H1 (cell line): ENCODE data around the gene TAP2. TPM values are rescaled to one million over a fixed set of nuclear protein-coding genes. Genes with fewer than 3 reads are reported as not detected.
A peak's percentile ranks its signal among the peaks of the same experiment; 100 is the strongest.

Source experiments
- CTCF ChIA-PET: fragments of 300-600 bp; sonication (Branson Sonifier 250); formaldehyde crosslinking; loops from one replicate; lab custom pipeline; 2021; ENCODE audit not compliant: partially characterized antibody; lab: Charles Lee
- POLR2A ChIA-PET: fragments of 300-600 bp; sonication (Branson Sonifier 250); formaldehyde crosslinking; loops from one replicate; lab custom pipeline; 2021; ENCODE audit warnings: inconsistent platforms; ENCODE audit not compliant: partially characterized antibody; lab: Charles Lee
- DNase-seq, 2 experiments: peaks; one replicate each; pipeline versions ENCODE4 v3.0.0 to v3.0.0-alpha.2; 2010 to 2022; ENCODE audit warnings: low spot score in 2 of 2, low read depth in 1 of 2, mixed read lengths in 1 of 2
- FAIRE-seq: peaks from 2 replicates; lab custom pipeline; 2011; peaks lifted over from hg19 to GRCh38; lab: Jason Lieb, UNC
- H2AFZ ChIP-seq: 2 replicates; pipeline ENCODE4 v1.8.1; 2012; ENCODE audit warnings: low read length, inconsistent platforms
- H2AK5ac ChIP-seq: 2 replicates; pipeline ENCODE4 v1.6.1; 2013; ENCODE audit warnings: low read depth, low read length
- H2BK120ac ChIP-seq: replicated peaks from 2 replicates; pipeline ENCODE3; 2013; ENCODE audit warnings: low read depth, low read length, inconsistent platforms
- H2BK12ac ChIP-seq: 2 replicates; pipeline ENCODE4 v1.6.1; 2013; ENCODE audit warnings: low read depth, low read length
- H2BK15ac ChIP-seq: 2 replicates; pipeline ENCODE4 v1.6.1; 2013; ENCODE audit warnings: low read length
- H2BK20ac ChIP-seq: 2 replicates; pipeline ENCODE4 v1.6.1; 2013; ENCODE audit warnings: low read length
- H2BK5ac ChIP-seq: 2 replicates; pipeline ENCODE4 v1.6.1; 2013; ENCODE audit warnings: low read depth, low read length
- H3K14ac ChIP-seq: 2 replicates; pipeline ENCODE4 v1.6.1; 2013; ENCODE audit warnings: inconsistent platforms; ENCODE audit not compliant: insufficient read length
- H3K18ac ChIP-seq: 2 replicates; pipeline ENCODE4 v1.6.1; 2013; ENCODE audit warnings: low read length; ENCODE audit errors: extremely low read depth
- H3K23ac ChIP-seq: 2 replicates; pipeline ENCODE4 v1.6.1; 2013; ENCODE audit warnings: inconsistent platforms; ENCODE audit not compliant: insufficient read length
- H3K23me2 ChIP-seq: 2 replicates; pipeline ENCODE4 v1.6.1; 2013; ENCODE audit warnings: low read depth, low read length
- H3K27ac ChIP-seq: 2 replicates; pipeline ENCODE4 v1.6.1; 2011; ENCODE audit warnings: low read depth, low read length, inconsistent platforms
- H3K27me3 ChIP-seq, 4 experiments: replicated peaks in 1 of 4; 1 replicate in 1 of 4; 2 replicates in 3 of 4; pipeline versions ENCODE4 v1.6.1 to v1.8.1; 2011 to 2013; ENCODE audit warnings: low read length in 3 of 4, mild to moderate bottlenecking in 3 of 4, inconsistent platforms in 2 of 4, mixed read lengths in 2 of 4, moderate library complexity in 1 of 4; ENCODE audit not compliant: control insufficient read depth in 3 of 4, insufficient read depth in 3 of 4; ENCODE audit errors: extremely low read depth in 1 of 4
- H3K36me3 ChIP-seq, 4 experiments: 2 replicates each; pipeline versions ENCODE4 v1.6.1 to v1.8.1; 2011 to 2013; ENCODE audit warnings: mild to moderate bottlenecking in 4 of 4, low read length in 3 of 4, moderate library complexity in 2 of 4, control low read depth in 1 of 4, inconsistent platforms in 1 of 4; ENCODE audit not compliant: insufficient read depth in 4 of 4, control insufficient read depth in 2 of 4
- H3K4ac ChIP-seq: replicated peaks from 2 replicates; pipeline ENCODE3; 2013; ENCODE audit warnings: low read length, low read depth, mixed read lengths, inconsistent platforms; ENCODE audit not compliant: insufficient read length
- H3K4me1 ChIP-seq, 4 experiments: replicated peaks in 1 of 4; 1 replicate in 1 of 4; 2 replicates in 3 of 4; pipeline versions ENCODE4 v1.6.1 to v1.8.1; 2011 to 2013; ENCODE audit warnings: low read length in 3 of 4, inconsistent platforms in 2 of 4, mixed read lengths in 1 of 4; ENCODE audit not compliant: insufficient read depth in 4 of 4, control insufficient read depth in 3 of 4
- H3K4me2 ChIP-seq, 2 experiments: 2 replicates each; pipeline versions ENCODE4 v1.6.1 to v1.8.1; 2011 to 2013; ENCODE audit warnings: low read depth in 2 of 2, low read length in 2 of 2, control low read depth in 1 of 2, inconsistent platforms in 1 of 2, mild to moderate bottlenecking in 1 of 2; ENCODE audit not compliant: insufficient read depth in 1 of 2
- H3K4me3 ChIP-seq, 4 experiments: fragments of 200-600, 300-600 bp in 1 of 4; sonication (generic), shearing (Covaris generic), sonication (Bioruptor Twin) in 1 of 4; 2 replicates each; pipeline versions ENCODE4 v1.5.1 to v1.8.1; 2011 to 2016; ENCODE audit warnings: low read length in 4 of 4, low read depth in 3 of 4, control low read depth in 2 of 4, inconsistent platforms in 2 of 4, mild to moderate bottlenecking in 2 of 4, mixed read lengths in 1 of 4, moderate library complexity in 1 of 4; ENCODE audit not compliant: insufficient read depth in 2 of 4; ENCODE audit errors: extremely low read depth in 1 of 4
- H3K56ac ChIP-seq: replicated peaks from 2 replicates; pipeline ENCODE3; 2013; ENCODE audit warnings: low read depth, mild to moderate bottlenecking, mixed read lengths, low read length, inconsistent platforms; ENCODE audit not compliant: insufficient read length
- H3K79me1 ChIP-seq: 2 replicates; pipeline ENCODE4 v1.6.1; 2013; ENCODE audit warnings: low read depth, low read length, control low read depth
- H3K79me2 ChIP-seq, 2 experiments: 2 replicates each; pipeline versions ENCODE4 v1.6.1 to v1.8.1; 2012 to 2013; ENCODE audit warnings: low read length in 2 of 2, mild to moderate bottlenecking in 2 of 2, inconsistent platforms in 1 of 2; ENCODE audit not compliant: insufficient read depth in 2 of 2, control insufficient read depth in 1 of 2
- H3K9ac ChIP-seq, 4 experiments: replicated peaks in 1 of 4; 1 replicate in 1 of 4; 2 replicates in 3 of 4; pipeline versions ENCODE4 v1.6.1 to v1.8.1; 2011 to 2013; ENCODE audit warnings: low read depth in 3 of 4, low read length in 3 of 4, control low read depth in 2 of 4, mild to moderate bottlenecking in 2 of 4, moderate library complexity in 2 of 4, inconsistent platforms in 1 of 4; ENCODE audit errors: extremely low read depth in 1 of 4
- H3K9me3 ChIP-seq, 2 experiments: 2 replicates each; pipeline versions ENCODE4 v1.6.1 to v1.8.1; 2012 to 2013; ENCODE audit warnings: mild to moderate bottlenecking in 2 of 2, moderate library complexity in 2 of 2, control low read depth in 1 of 2, inconsistent platforms in 1 of 2, low read depth in 1 of 2, low read length in 1 of 2, mixed read lengths in 1 of 2; ENCODE audit not compliant: insufficient read depth in 2 of 2
- H4K20me1 ChIP-seq, 2 experiments: replicated peaks in 1 of 2; 2 replicates each; pipeline versions ENCODE3 to v1.8.1; 2011 to 2013; ENCODE audit warnings: inconsistent platforms in 2 of 2, low read length in 2 of 2, mild to moderate bottlenecking in 1 of 2; ENCODE audit not compliant: insufficient read depth in 2 of 2, control insufficient read depth in 1 of 2
- H4K5ac ChIP-seq: 2 replicates; pipeline ENCODE4 v1.6.1; 2013; ENCODE audit warnings: low read length, low read depth, mixed read lengths, inconsistent platforms; ENCODE audit not compliant: insufficient read length
- H4K8ac ChIP-seq: 2 replicates; pipeline ENCODE4 v1.8.0; 2013; ENCODE audit warnings: mild to moderate bottlenecking, moderate library complexity, low read length, inconsistent platforms; ENCODE audit not compliant: insufficient read depth; ENCODE audit errors: extremely low read depth
- H4K91ac ChIP-seq: replicated peaks from 2 replicates; pipeline ENCODE3; 2013; ENCODE audit warnings: low read length, mixed read lengths, inconsistent platforms; ENCODE audit not compliant: insufficient read length
- ASH2L ChIP-seq: fragments of 200-600, 300-600 bp; sonication (generic); IDR thresholded peaks from one replicate; pipeline ENCODE4 v1.7.1; 2017; ENCODE audit warnings: low read length
- WGBS, 2 experiments: shearing (Covaris generic) in 1 of 2; methylation state at CpG; one replicate each; pipeline versions ENCODE4 v1.1.6 to v1.1.7; 2013 to 2015; ENCODE audit warnings: low lambda C conversion rate in 2 of 2, mixed read lengths in 2 of 2, inconsistent platforms in 1 of 2, low coverage in 1 of 2, missing lambda C conversion rate in 1 of 2; ENCODE audit not compliant: insufficient replicate concordance in 2 of 2, insufficient coverage in 1 of 2, insufficient read length in 1 of 2; ENCODE audit errors: extremely low coverage in 1 of 2, missing lambda C conversion rate in 1 of 2; 5-methylcytosine and 5-hydroxymethylcytosine counted together
- polyA plus RNA-seq, 7 experiments: library from polyadenylated mRNA; depleted of rRNA in 3 of 7; stranded (reverse) in 5 of 7; unstranded in 2 of 7; fragments of >200 nt in 5 of 7; fragments of 200-250 nt in 2 of 7; gene quantifications; 1 replicate in 5 of 7; 2 replicates in 1 of 7; 4 replicates in 1 of 7; pipeline versions ENCODE4 v1.2.1 to v1.2.3, GENCODE V29; 2011 to 2013; ENCODE audit warnings: missing spikeins in 2 of 7, mixed read lengths in 2 of 7
- total RNA-seq: library from RNA; stranded (reverse); fragmentation: NEBNext Ultra II Directional; extraction: Animal tissue kit (Norgen Biotek cat#: 25700); gene quantifications from 2 replicates; pipeline ENCODE4 v1.2.1, GENCODE V29; 2021
- TF ChIP-seq, protein P1 (sequence below): IDR thresholded peaks from 2 replicates; pipeline ENCODE4 v1.6.1; 2011; ENCODE audit warnings: low read depth, mild to moderate bottlenecking, low read length; ENCODE audit not compliant: insufficient read depth

The TAP2 gene
- total and polyA plus RNA-seq, 2 of the 8 experiments (the other 6 are each of a cell fraction or from before 2014, with no cell fraction given) = 11.3 to 27.2 TPM

GRCh38 chr6:32836873-32837272 lies 1.7 kb downstream of the TAP2 start:
- Histone ChIP-seq H2BK20ac (no peak overlapping the region), H2BK120ac (no peak overlapping the region), H3K79me2 (no peaks in the 10 kb centered on the region), H3K79me1 (no peaks in the 10 kb centered on the region), H3K23me2 (peaks cover 3% of the 10 kb centered on the region), H2AK5ac (no peak overlapping the region), H4K5ac (no peak overlapping the region), H3K14ac (no peak overlapping the region), H3K18ac (no peak overlapping the region), H2BK15ac (no peak overlapping the region), H3K23ac (no peak overlapping the region), H4K8ac (no peak overlapping the region), H3K27ac (no peak overlapping the region), H4K20me1 (peaks cover 0 to 1% of the 10 kb centered on the region in 2 experiments), H3K27me3 (no peaks in the 10 kb centered on the region; a peak in 1 of 7 replicates), H3K4me3 (0 out of 8 replicates have a peak overlapping the region, but pooled peaks of 1 of the 4 experiments have one; percentile 81), H2AFZ (no peak overlapping the region), H3K36me3 (no peaks in the 10 kb centered on the region; a peak in 2 of 8 replicates), H3K9me3 (no peaks in the 10 kb centered on the region), H2BK5ac (no peak overlapping the region), H3K56ac (no peak overlapping the region), H4K91ac (no peak overlapping the region), H3K9ac (no peak overlapping the region), H2BK12ac (no peak overlapping the region), H3K4me2 (peak overlapping the region in 1 of 2 experiments; percentile 59; a peak in 1 of 4 replicates), H3K4ac (no peak overlapping the region), H3K4me1 (peaks cover 0 to 7% (median 4%) of the 10 kb centered on the region in 4 experiments; a peak in 5 of 7 replicates)
- TF ChIP-seq ASH2L = no peak
- TF ChIP-seq, protein P1, sequence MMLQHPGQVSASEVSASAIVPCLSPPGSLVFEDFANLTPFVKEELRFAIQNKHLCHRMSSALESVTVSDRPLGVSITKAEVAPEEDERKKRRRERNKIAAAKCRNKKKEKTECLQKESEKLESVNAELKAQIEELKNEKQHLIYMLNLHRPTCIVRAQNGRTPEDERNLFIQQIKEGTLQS = no peak
- ChIA-PET POLR2A (interaction anchor here (2.2 kb wide), 1 partner anchor 9 kb away, joined by 21 read pairs; no protein-coding TSS in a partner anchor), CTCF (interaction anchor here (0.6 to 11.2 kb wide), 4 partner anchors 10 to 97 kb away, joined by 3 to 402 read pairs (median 25); partner anchors contain the start of genes PSMB9 and TAP1)
- WGBS, 2 experiments = 72% methylated on average over 2 of the region's 2 CpGs; no CpG with 5 or more reads in 1 of the 2 experiments
- DNase-seq (no peak), FAIRE-seq (no peak)
